ENCODE data around the gene CELSR1.

- TF ChIP-seq CTCF (IDR thresholded peaks at IDR 0.05) (no peak), POLR2A (IDR thresholded peaks at IDR 0.05) (no peak)
These were observed 112.9 kb downstream of the CELSR1 start for GRCh38 chr22:46424496-46424895.

Measured in adrenal gland (tissue), 5 donors.